Heart left ventricle (tissue), 13 donors: ENCODE data around the gene IRAK4.

Experiments used
- CTCF ChIP-seq, 12 donors: fragments of 200-600 bp; sonication (generic) in 4 of 12; IDR thresholded peaks; one replicate each; pipeline versions ENCODE4 v1.5.0 to v1.8.0; 2018 to 2022; ENCODE audit warnings: antibody characterized with exemption in 12 of 12, mild to moderate bottlenecking in 5 of 12
- POLR2A ChIP-seq, 2 donors: fragments of 450-650 bp; IDR thresholded peaks; one replicate each; pipeline ENCODE4 v1.6.1; 2017; ENCODE audit warnings: antibody characterized with exemption in 2 of 2, mild to moderate bottlenecking in 2 of 2, moderate library complexity in 2 of 2
- donor health status: ischemic (EF 13 %, LVEDD 7.1; RV severe dilation, severe dysfunction).
- donor health status: DM: no; HTN: yes; CAD: no.
- donor health status: DM: no; HTN: no; CAD: no.
- donor health status: ischemic (EF 25% LVEDD 6.9; RV normal size, moderate dysfunction).
- donor health status: ischemic (EF 25% LVEDD 5.7; RV mildly dilated, moderate dysfunction).
- donor health status: ischemic (EF 35%, LVEDD 5.7; RV mildly dilated, moderate dysfunction).
- donor health status: nonischemic (EF 11% LVEDD 7.7; RV severe dilation, severe dysfunction).
- donor health status: DM: yes; HTN: yes; CAD: no.
- donor health status: PGD.
- donor health status: ischemic (EF 29% LVEDD 5.4; RV normal size, mild dysfunction).
- donor health status: nonischemic (EF 23%, LVEDD 6.1; RV moderate dilation, normal function).

GRCh38 chr12:43806737-43807072 is 48.0 kb downstream of the IRAK4 start:
- TF ChIP-seq CTCF (IDR thresholded peaks at IDR 0.05) = no peak
- TF ChIP-seq POLR2A (IDR thresholded peaks at IDR 0.05) = no peak
